Large intestine (tissue), 3 donors: ENCODE results near the gene TMEM183A. TPM values are rescaled to one million over a fixed set of nuclear protein-coding genes. Genes with fewer than 3 reads are reported as not detected.

Source experiments
- DNase-seq, 2 donors: peaks; one replicate each; pipeline versions ENCODE4 v3.0.0 to v3.0.0-alpha.2; 2013
- H3K27ac ChIP-seq: one replicate; pipeline ENCODE4 v1.5.1; 2013; ENCODE audit warnings: low read length
- H3K27me3 ChIP-seq: 2 replicates; pipeline ENCODE4 v1.6.1; 2013; ENCODE audit warnings: low read length; ENCODE audit not compliant: control insufficient read depth, insufficient read depth
- H3K36me3 ChIP-seq: 2 replicates; pipeline ENCODE4 v1.6.1; 2013; ENCODE audit warnings: low read length; ENCODE audit not compliant: control insufficient read depth, insufficient read depth
- H3K4me1 ChIP-seq: one replicate; pipeline ENCODE4 v1.6.1; 2013; ENCODE audit warnings: low read length; ENCODE audit not compliant: control insufficient read depth, insufficient read depth
- H3K4me3 ChIP-seq: one replicate; pipeline ENCODE4 v1.5.1; 2013; ENCODE audit warnings: low read length
- H3K9me3 ChIP-seq: one replicate; pipeline ENCODE4 v1.6.1; 2013; ENCODE audit warnings: mild to moderate bottlenecking, low read depth, low read length, moderate library complexity; ENCODE audit not compliant: control insufficient read depth
- WGBS: methylation state at CpG from one replicate; pipeline ENCODE4 v1.1.5; 2013; ENCODE audit warnings: low lambda C conversion rate; ENCODE audit not compliant: insufficient coverage; 5-methylcytosine and 5-hydroxymethylcytosine counted together
- polyA plus RNA-seq: library from polyadenylated mRNA; unstranded; fragments of 120-200 nt; gene quantifications from one replicate; pipeline ENCODE4 v1.2.1, GENCODE V29; 2013

Gene TMEM183A
- polyA plus RNA-seq, 1 donor: 58.8 TPM

- Histone ChIP-seq H3K4me1 (peaks cover 14% of the 10 kb centered on the region), H3K36me3 (peaks cover 22% of the 10 kb centered on the region), H3K27me3 (no peaks in the 10 kb centered on the region), H3K27ac (peak overlapping the region; percentile 73), H3K4me3 (peak overlapping the region; percentile 99), H3K9me3 (no peaks in the 10 kb centered on the region)
- no peak for DNase-seq
- WGBS: no CpG with 5 or more reads among the region's 18 CpGs
Observed at GRCh38 chr1:202966006-202966898, 40.9 kb upstream of the TMEM183A start.

DNA sequence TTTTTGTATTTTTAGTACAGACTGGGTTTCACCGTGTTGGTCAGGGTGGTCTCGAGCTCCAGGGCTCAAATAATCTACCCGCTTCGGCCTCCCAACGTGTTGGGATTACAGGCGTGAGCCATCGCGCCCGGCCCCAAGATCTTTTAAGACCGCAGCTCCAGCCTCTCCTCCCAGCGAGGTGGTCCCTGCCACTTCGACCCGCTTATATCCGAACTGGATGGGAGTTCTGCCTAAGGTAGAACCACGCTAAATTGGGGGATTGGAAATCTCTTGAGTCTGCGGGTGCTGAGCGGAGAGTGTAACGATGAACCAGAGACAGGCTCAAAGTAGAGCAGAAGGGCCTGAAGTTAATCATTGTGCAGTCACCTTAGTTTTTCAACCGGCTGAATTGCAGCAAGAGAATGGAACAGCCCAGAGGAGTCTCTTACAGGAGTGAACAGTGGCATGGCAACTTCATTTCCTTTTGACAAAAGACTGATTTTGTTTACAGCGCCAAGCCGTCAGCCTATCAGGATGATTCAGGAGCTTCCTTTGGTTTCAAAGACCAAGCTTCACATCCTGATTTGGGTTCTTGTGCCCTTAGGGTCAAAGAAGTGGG is 39.4 kb upstream of the TMEM183A start:
- peak; percentile 22 to 72 for DNase-seq
- Histone ChIP-seq H3K27ac (peak overlapping the region; percentile 83), H3K36me3 (peaks cover 11% of the 10 kb centered on the region), H3K9me3 (no peaks in the 10 kb centered on the region), H3K4me1 (peaks cover 14% of the 10 kb centered on the region), H3K4me3 (peak overlapping the region; percentile 77), H3K27me3 (no peaks in the 10 kb centered on the region)
- WGBS: no CpG with 5 or more reads among the region's 21 CpGs

GRCh38 chr1:202968351-202968750 is 38.8 kb upstream of the TMEM183A start:
- Histone ChIP-seq H3K4me1 (peaks cover 14% of the 10 kb centered on the region), H3K4me3 (peak overlapping the region; percentile 77), H3K36me3 (peaks cover 6% of the 10 kb centered on the region), H3K27ac (peak overlapping the region; percentile 83), H3K27me3 (no peaks in the 10 kb centered on the region), H3K9me3 (no peaks in the 10 kb centered on the region)
- WGBS: 80% methylated on average over 2 of the region's 3 CpGs
- no peak for DNase-seq

DNA sequence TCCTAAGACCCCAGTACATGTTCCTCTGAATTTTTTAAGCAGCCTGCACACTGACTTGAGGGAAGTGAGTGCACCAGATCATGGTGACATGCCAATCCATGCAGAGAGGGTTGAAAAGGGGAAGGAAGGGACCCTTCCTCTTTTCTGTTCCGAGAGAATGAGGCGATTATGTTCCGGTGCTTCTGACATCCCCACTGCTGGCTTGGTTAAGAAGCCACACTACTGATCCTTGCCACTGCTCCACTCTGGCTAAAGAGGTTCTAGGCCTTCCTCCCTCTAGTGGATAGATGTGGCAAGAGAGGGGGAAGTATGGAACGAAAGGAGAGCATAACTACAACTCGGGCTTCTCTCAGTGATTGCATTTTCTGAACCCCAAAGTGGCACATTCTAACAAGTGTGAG is 38.3 kb upstream of the TMEM183A start:
- peaks cover 14% of the 10 kb centered on the region for H3K4me1 ChIP-seq
- no peaks in the 10 kb centered on the region for H3K9me3 ChIP-seq
- peak; percentile 48 to 66 for DNase-seq
- H3K27ac ChIP-seq: no peak overlapping the region
- WGBS: no CpG with 5 or more reads among the region's 5 CpGs
- no peaks in the 10 kb centered on the region for H3K27me3 ChIP-seq
- H3K36me3 ChIP-seq: peaks cover 5% of the 10 kb centered on the region
- no peak overlapping the region for H3K4me3 ChIP-seq

GRCh38 chr1:202972046-202972445 is 35.1 kb upstream of the TMEM183A start:
- no peak overlapping the region for H3K27ac ChIP-seq
- peaks cover 14% of the 10 kb centered on the region for H3K4me1 ChIP-seq
- H3K4me3 ChIP-seq: no peak overlapping the region
- no CpG with 5 or more reads among the region's 4 CpGs for WGBS
- H3K27me3 ChIP-seq: peaks cover 12% of the 10 kb centered on the region
- no peaks in the 10 kb centered on the region for H3K36me3 ChIP-seq
- no peak for DNase-seq
- H3K9me3 ChIP-seq: no peaks in the 10 kb centered on the region

DNA sequence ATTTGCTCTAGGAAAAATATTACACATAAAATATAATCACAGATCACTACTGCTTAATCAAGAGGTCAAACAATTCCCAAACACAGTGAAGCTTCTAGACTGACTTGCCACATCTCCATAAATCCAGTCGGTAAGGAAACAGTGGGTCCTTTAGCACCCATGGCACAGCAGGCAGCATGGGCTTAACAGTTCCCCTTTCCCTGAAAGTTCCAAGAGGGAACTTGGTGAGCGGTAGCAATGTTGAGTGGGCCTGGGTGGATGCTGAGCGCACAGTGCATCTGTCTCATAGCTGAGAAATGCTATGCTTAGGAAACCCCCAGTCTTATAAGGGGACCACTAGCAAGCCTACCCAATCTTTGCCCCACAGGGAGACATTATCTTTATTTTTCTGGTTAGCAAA is 32.3 kb upstream of the TMEM183A start:
- no peaks in the 10 kb centered on the region for H3K36me3 ChIP-seq
- DNase-seq: no peak
- no peak overlapping the region for H3K4me3 ChIP-seq
- H3K9me3 ChIP-seq: no peaks in the 10 kb centered on the region
- WGBS: no CpG with 5 or more reads among the region's 3 CpGs
- H3K27me3 ChIP-seq: peaks cover 16% of the 10 kb centered on the region
- H3K4me1 ChIP-seq: no peaks in the 10 kb centered on the region
- no peak overlapping the region for H3K27ac ChIP-seq

DNA sequence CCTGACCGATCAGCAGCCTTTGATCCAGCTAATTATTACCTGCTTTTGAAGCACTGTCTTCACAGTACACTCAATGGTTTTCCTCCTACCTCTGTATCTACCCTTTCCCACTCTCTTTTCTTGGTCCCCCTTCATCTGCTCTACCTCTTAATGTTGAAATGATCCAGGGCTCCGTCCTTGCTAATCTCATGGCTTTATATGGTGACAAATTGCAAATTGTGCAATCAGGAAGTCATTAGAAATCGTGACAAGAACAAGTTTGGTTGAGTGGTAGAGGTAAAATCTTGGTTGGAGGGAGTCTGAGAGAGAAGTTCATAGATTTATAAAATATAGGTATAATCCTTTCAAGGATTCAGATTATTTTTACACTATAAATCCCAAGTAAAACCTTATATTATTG is 30.5 kb upstream of the TMEM183A start:
- DNase-seq: no peak
- no peak overlapping the region for H3K27ac ChIP-seq
- WGBS: 54% methylated on average over 2 of the region's 3 CpGs
- H3K9me3 ChIP-seq: no peaks in the 10 kb centered on the region
- no peaks in the 10 kb centered on the region for H3K36me3 ChIP-seq
- H3K4me3 ChIP-seq: no peak overlapping the region
- H3K27me3 ChIP-seq: peaks cover 16% of the 10 kb centered on the region
- no peaks in the 10 kb centered on the region for H3K4me1 ChIP-seq

GRCh38 chr1:202979459-202979858 is 27.7 kb upstream of the TMEM183A start:
- peaks cover 15% of the 10 kb centered on the region for H3K27me3 ChIP-seq
- no CpG with 5 or more reads among the region's 2 CpGs for WGBS

GRCh38 chr1:202981939-202982338 is 25.2 kb upstream of the TMEM183A start:
- Histone ChIP-seq H3K4me1 (no peaks in the 10 kb centered on the region), H3K36me3 (no peaks in the 10 kb centered on the region), H3K27ac (no peak overlapping the region), H3K9me3 (no peaks in the 10 kb centered on the region), H3K27me3 (peaks cover 7% of the 10 kb centered on the region), H3K4me3 (no peak overlapping the region)
- DNase-seq: no peak
- 67% methylated on average over 1 of the region's 2 CpGs for WGBS

More at GRCh38 chr1:202979459-202979858, 27.7 kb upstream of the TMEM183A start:
- no peak for DNase-seq
- Histone ChIP-seq H3K4me1 (no peaks in the 10 kb centered on the region), H3K4me3 (no peak overlapping the region), H3K9me3 (no peaks in the 10 kb centered on the region), H3K27ac (no peak overlapping the region), H3K36me3 (no peaks in the 10 kb centered on the region)

GRCh38 chr1:202982715-202983430 is 24.3 kb upstream of the TMEM183A start:
- Histone ChIP-seq H3K4me3 (no peak overlapping the region), H3K36me3 (no peaks in the 10 kb centered on the region), H3K9me3 (no peaks in the 10 kb centered on the region), H3K27ac (no peak overlapping the region), H3K27me3 (peaks cover 2% of the 10 kb centered on the region), H3K4me1 (no peaks in the 10 kb centered on the region)
- no CpG with 5 or more reads among the region's 3 CpGs for WGBS
- DNase-seq: no peak
